T-cell (primary cell): ENCODE results near the gene CD300LG. TPM values are rescaled to one million over a fixed set of nuclear protein-coding genes. Genes with fewer than 3 reads are reported as not detected.

Source experiments
- ATAC-seq, 4 experiments: fragments of 200-7000 bp in 3 of 4; fragments of 150-1000 bp in 1 of 4; cut with Tn5 transposase; replicated peaks in 1 of 4; 1 replicate in 3 of 4; 2 replicates in 1 of 4; pipeline ENCODE4 v1.10.0; 2021; ENCODE audit warnings: moderate library complexity in 3 of 4, mild to moderate bottlenecking in 2 of 4, moderate number of reproducible peaks in 1 of 4
- CTCF ChIA-PET, 2 donors: fragments of 300-600 bp; sonication (Branson Sonifier 250); formaldehyde crosslinking; loops; one replicate each; lab custom pipeline; 2022; ENCODE audit warnings: antibody characterized with exemption in 2 of 2; lab: Charles Lee
- POLR2A ChIA-PET, 2 donors: fragments of 300-600 bp; sonication (Branson Sonifier 250); formaldehyde crosslinking; loops; one replicate each; lab custom pipeline; 2022; ENCODE audit warnings: antibody characterized with exemption in 2 of 2; lab: Charles Lee
- DNase-seq, 35 experiments: peaks; one replicate each; pipeline versions ENCODE4 v3.0.0 to v3.0.0-alpha.2; 2013 to 2023
- H3K27ac ChIP-seq: one replicate; pipeline ENCODE4 v1.5.1; 2013; ENCODE audit warnings: low read length
- H3K27me3 ChIP-seq, 2 experiments: replicated peaks in 1 of 2; 1 replicate in 1 of 2; 2 replicates in 1 of 2; pipeline versions ENCODE4 v1.6.1 to v1.7.0; 2013; ENCODE audit warnings: low read length in 1 of 2, mixed read lengths in 1 of 2; ENCODE audit not compliant: control insufficient read depth in 2 of 2, insufficient read depth in 2 of 2; ENCODE audit errors: extremely low read depth in 1 of 2
- H3K36me3 ChIP-seq, 2 donors: 1 replicate in 1 of 2; 2 replicates in 1 of 2; pipeline versions ENCODE4 v1.6.1 to v1.7.0; 2013; ENCODE audit warnings: low read length in 1 of 2; ENCODE audit not compliant: control insufficient read depth in 2 of 2, insufficient read depth in 1 of 2; ENCODE audit errors: extremely low read depth in 1 of 2
- H3K4me1 ChIP-seq, 2 experiments: 1 replicate in 1 of 2; 2 replicates in 1 of 2; pipeline versions ENCODE4 v1.6.1 to v1.7.0; 2013; ENCODE audit warnings: low read length in 2 of 2, mixed read lengths in 1 of 2; ENCODE audit not compliant: insufficient read depth in 2 of 2, control insufficient read depth in 1 of 2; ENCODE audit errors: extremely low read depth in 1 of 2
- H3K4me3 ChIP-seq, 2 donors: 1 replicate in 1 of 2; 2 replicates in 1 of 2; pipeline versions ENCODE4 v1.5.1 to v1.7.0; 2013; ENCODE audit warnings: mild to moderate bottlenecking in 2 of 2, low read length in 1 of 2, moderate library complexity in 1 of 2; ENCODE audit not compliant: control insufficient read depth in 1 of 2; ENCODE audit errors: extremely low read depth in 1 of 2
- H3K9me3 ChIP-seq: 2 replicates; pipeline ENCODE4 v1.7.0; 2013
- H3K27ac Mint-ChIP-seq, 2 donors: one replicate each; pipeline ENCODE4 v1.8.0; 2020 to 2021; ENCODE audit warnings: mild to moderate bottlenecking in 2 of 2, mixed read lengths in 2 of 2
- H3K27me3 Mint-ChIP-seq, 2 donors: one replicate each; pipeline ENCODE4 v1.8.0; 2021 to 2022; ENCODE audit warnings: mixed read lengths in 2 of 2
- H3K36me3 Mint-ChIP-seq: one replicate; pipeline ENCODE4 v1.8.0; 2021; ENCODE audit warnings: mixed read lengths
- H3K4me1 Mint-ChIP-seq, 3 donors: one replicate each; pipeline ENCODE4 v1.8.0; 2020 to 2022; ENCODE audit warnings: mixed read lengths in 3 of 3, mild to moderate bottlenecking in 1 of 3
- H3K4me3 Mint-ChIP-seq, 3 donors: one replicate each; pipeline ENCODE4 v1.8.0; 2020 to 2022; ENCODE audit warnings: mild to moderate bottlenecking in 3 of 3, mixed read lengths in 3 of 3, moderate library complexity in 3 of 3
- H3K9me3 Mint-ChIP-seq, 3 donors: one replicate each; pipeline ENCODE4 v1.8.0; 2020 to 2022; ENCODE audit warnings: mixed read lengths in 3 of 3
- WGBS: methylation state at CpG from one replicate; pipeline ENCODE4 v1.1.5; 2013; ENCODE audit warnings: missing lambda C conversion rate; ENCODE audit not compliant: insufficient coverage; 5-methylcytosine and 5-hydroxymethylcytosine counted together
- total RNA-seq, 35 experiments: library from RNA in 6 of 35; stranded (reverse) in 6 of 35; fragments of 120-200 nt in 1 of 35; gene quantifications; one replicate each; pipeline versions ENCODE4 v1.2.1 to v1.2.4 and lab custom pipeline; 2013 to 2026

The CD300LG gene
- total RNA-seq, 5 donors from 2014 or later (not counting 1 experiment from before 2014, with no cell fraction given), result not detected

DNA sequence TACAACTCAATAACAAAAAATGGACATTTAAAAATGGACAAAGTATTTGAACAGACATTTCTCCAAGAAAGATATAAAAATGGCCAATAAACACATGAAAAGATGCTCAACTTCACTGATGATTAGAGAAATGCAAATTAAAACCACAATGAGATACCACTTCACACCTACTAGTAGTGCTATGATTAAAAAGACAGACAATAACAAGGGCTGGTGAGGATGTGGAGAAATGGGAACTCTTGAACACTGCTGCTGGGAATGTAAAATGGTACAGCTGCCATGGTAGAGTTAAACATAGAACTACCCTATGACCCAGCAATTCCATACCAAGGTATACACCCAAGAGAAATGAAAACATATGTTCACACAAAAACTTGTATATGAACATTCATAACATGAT is 41.9 kb upstream of the CD300LG start:
- ATAC-seq (no peak), DNase-seq (no peak)
- Histone ChIP-seq H3K36me3 (no peaks in the 10 kb centered on the region), H3K4me1 (no peaks in the 10 kb centered on the region), H3K27me3 (peaks cover 0 to 30% of the 10 kb centered on the region in 2 experiments), H3K27ac (no peak overlapping the region), H3K9me3 (no peaks in the 10 kb centered on the region), H3K4me3 (no peak overlapping the region)
- ChIA-PET POLR2A (no interaction called here), CTCF (no interaction called here)
- H3K27ac Mint-ChIP-seq, result no peak overlapping the region
- H3K4me3 Mint-ChIP-seq, result no peak overlapping the region
- H3K4me1 Mint-ChIP-seq, result no peaks in the 10 kb centered on the region
- peaks cover 22 to 27% of the 10 kb centered on the region in 2 donors for H3K27me3 Mint-ChIP-seq
- no peaks in the 10 kb centered on the region for H3K9me3 Mint-ChIP-seq
- no peaks in the 10 kb centered on the region for H3K36me3 Mint-ChIP-seq

- Histone ChIP-seq H3K9me3 (no peaks in the 10 kb centered on the region), H3K27me3 (peaks cover 0 to 36% of the 10 kb centered on the region in 2 experiments), H3K36me3 (no peaks in the 10 kb centered on the region), H3K27ac (no peak overlapping the region), H3K4me3 (no peak overlapping the region), H3K4me1 (no peaks in the 10 kb centered on the region)
- ChIA-PET POLR2A (no interaction called here), CTCF (no interaction called here)
- Mint-ChIP-seq H3K36me3 (no peaks in the 10 kb centered on the region), H3K9me3 (no peaks in the 10 kb centered on the region), H3K27me3 (peaks cover 24 to 27% of the 10 kb centered on the region in 2 donors), H3K4me1 (no peaks in the 10 kb centered on the region), H3K27ac (no peak overlapping the region), H3K4me3 (no peak overlapping the region)
- no peak for ATAC-seq
- no peak for DNase-seq
- 67% methylated on average over 1 of the region's 4 CpGs for WGBS
Measured at GRCh38 chr17:43808076-43808475, 38.9 kb upstream of the CD300LG start.

- no peak for ATAC-seq
- Histone ChIP-seq H3K27ac (no peak overlapping the region), H3K4me1 (no peaks in the 10 kb centered on the region), H3K27me3 (peaks cover 0 to 39% of the 10 kb centered on the region in 2 experiments), H3K36me3 (no peaks in the 10 kb centered on the region), H3K9me3 (no peaks in the 10 kb centered on the region), H3K4me3 (no peak overlapping the region)
- no peaks in the 10 kb centered on the region for H3K9me3 Mint-ChIP-seq
- no peak overlapping the region for H3K4me3 Mint-ChIP-seq
- no peaks in the 10 kb centered on the region for H3K36me3 Mint-ChIP-seq
- CTCF ChIA-PET, result no interaction called here
- no peak for DNase-seq
- H3K27me3 Mint-ChIP-seq, result peaks cover 19 to 24% of the 10 kb centered on the region in 2 donors
- POLR2A ChIA-PET, result no interaction called here
- 71% methylated on average over 3 of the region's 5 CpGs for WGBS
- H3K4me1 Mint-ChIP-seq, result no peaks in the 10 kb centered on the region
- no peak overlapping the region for H3K27ac Mint-ChIP-seq
Measured at GRCh38 chr17:43809121-43809520, 37.9 kb upstream of the CD300LG start.

GRCh38 chr17:43810226-43810715 is 36.7 kb upstream of the CD300LG start:
- no peak overlapping the region for H3K27ac Mint-ChIP-seq
- ChIA-PET POLR2A (no interaction called here), CTCF (no interaction called here)
- ATAC-seq (no peak), DNase-seq (no peak)
- no CpG with 5 or more reads among the region's 4 CpGs for WGBS
- Histone ChIP-seq H3K4me1 (no peaks in the 10 kb centered on the region), H3K27me3 (peaks cover 0 to 35% of the 10 kb centered on the region in 2 experiments), H3K4me3 (no peak overlapping the region), H3K27ac (no peak overlapping the region), H3K36me3 (no peaks in the 10 kb centered on the region), H3K9me3 (no peaks in the 10 kb centered on the region)
- no peaks in the 10 kb centered on the region for H3K9me3 Mint-ChIP-seq
- H3K4me3 Mint-ChIP-seq, result no peak overlapping the region
- no peaks in the 10 kb centered on the region for H3K4me1 Mint-ChIP-seq
- H3K36me3 Mint-ChIP-seq, result no peaks in the 10 kb centered on the region
- H3K27me3 Mint-ChIP-seq, result peaks cover 11 to 19% of the 10 kb centered on the region in 2 donors

DNA sequence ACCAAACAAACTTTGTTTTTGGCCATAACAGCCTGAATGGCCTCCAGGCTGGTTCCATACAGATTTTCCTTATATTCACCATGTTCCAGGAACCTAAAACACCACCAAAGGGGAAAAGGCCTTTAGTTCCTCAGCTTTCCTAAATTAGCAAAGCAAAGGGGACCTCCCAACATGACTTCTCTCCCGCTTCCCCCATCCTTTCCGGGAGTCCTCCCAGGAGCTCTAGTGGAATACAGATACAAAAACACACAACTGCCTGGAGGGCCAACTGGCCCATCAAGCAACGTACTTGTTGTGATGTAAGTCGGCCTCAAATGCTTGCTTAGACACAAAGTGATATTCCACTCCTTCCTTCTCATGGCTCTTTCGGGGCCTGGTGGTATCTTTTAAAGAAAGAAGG is 36.2 kb upstream of the CD300LG start:
- peaks cover 8 to 19% of the 10 kb centered on the region in 2 donors for H3K27me3 Mint-ChIP-seq
- WGBS, result 81% methylated on average over 2 of the region's 5 CpGs
- no peak overlapping the region for H3K27ac ChIP-seq
- no peaks in the 10 kb centered on the region for H3K4me1 ChIP-seq
- H3K27ac Mint-ChIP-seq, result no peak overlapping the region
- no peak for ATAC-seq
- no peaks in the 10 kb centered on the region for H3K4me1 Mint-ChIP-seq
- POLR2A ChIA-PET, result no interaction called here
- no peaks in the 10 kb centered on the region for H3K9me3 Mint-ChIP-seq
- no peak overlapping the region for H3K4me3 ChIP-seq
- CTCF ChIA-PET, result no interaction called here
- no peaks in the 10 kb centered on the region for H3K9me3 ChIP-seq
- H3K27me3 ChIP-seq, result peaks cover 0 to 35% of the 10 kb centered on the region in 2 experiments
- H3K4me3 Mint-ChIP-seq, result no peak overlapping the region
- no peaks in the 10 kb centered on the region for H3K36me3 ChIP-seq
- no peaks in the 10 kb centered on the region for H3K36me3 Mint-ChIP-seq
- no peak for DNase-seq

GRCh38 chr17:43812396-43813265 is 34.3 kb upstream of the CD300LG start:
- H3K4me3 Mint-ChIP-seq, result no peak overlapping the region
- WGBS, result 80% methylated on average over 9 of the region's 10 CpGs

More at GRCh38 chr17:43812396-43813265, 34.3 kb upstream of the CD300LG start:
- no peaks in the 10 kb centered on the region for H3K36me3 Mint-ChIP-seq
- no peaks in the 10 kb centered on the region for H3K9me3 Mint-ChIP-seq
- H3K27me3 Mint-ChIP-seq, result peaks cover 8 to 16% of the 10 kb centered on the region in 2 donors
- Histone ChIP-seq H3K27me3 (peaks cover 0 to 25% of the 10 kb centered on the region in 2 experiments), H3K36me3 (no peaks in the 10 kb centered on the region), H3K27ac (no peak overlapping the region), H3K9me3 (no peaks in the 10 kb centered on the region), H3K4me3 (no peak overlapping the region), H3K4me1 (no peaks in the 10 kb centered on the region)
- POLR2A ChIA-PET, result no interaction called here
- ATAC-seq (no peak), DNase-seq (no peak)
- CTCF ChIA-PET, result no interaction called here
- no peak overlapping the region for H3K27ac Mint-ChIP-seq
- H3K4me1 Mint-ChIP-seq, result no peaks in the 10 kb centered on the region
